Measurements from ENCODE around the gene ARHGAP40.

DNA sequence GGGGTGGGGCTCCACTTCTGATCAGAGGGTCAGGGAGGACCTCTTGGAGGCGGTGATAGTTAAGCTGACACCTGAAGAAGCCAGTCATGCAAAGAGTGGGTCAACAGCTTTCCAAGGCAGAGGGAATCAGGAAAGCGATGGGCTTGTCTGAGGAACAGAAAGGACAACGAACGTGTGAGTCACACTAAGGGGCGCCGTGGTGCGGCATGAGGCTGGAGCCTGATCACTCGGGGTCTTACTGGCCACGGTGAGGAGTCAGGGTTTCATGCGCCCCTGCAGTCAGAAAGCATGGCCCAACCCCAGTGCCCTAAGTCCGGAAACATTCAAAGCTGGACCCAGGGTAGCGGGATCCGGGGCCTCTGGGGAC is 72.1 kb downstream of the ARHGAP40 start:
- TF ChIP-seq, protein P1, sequence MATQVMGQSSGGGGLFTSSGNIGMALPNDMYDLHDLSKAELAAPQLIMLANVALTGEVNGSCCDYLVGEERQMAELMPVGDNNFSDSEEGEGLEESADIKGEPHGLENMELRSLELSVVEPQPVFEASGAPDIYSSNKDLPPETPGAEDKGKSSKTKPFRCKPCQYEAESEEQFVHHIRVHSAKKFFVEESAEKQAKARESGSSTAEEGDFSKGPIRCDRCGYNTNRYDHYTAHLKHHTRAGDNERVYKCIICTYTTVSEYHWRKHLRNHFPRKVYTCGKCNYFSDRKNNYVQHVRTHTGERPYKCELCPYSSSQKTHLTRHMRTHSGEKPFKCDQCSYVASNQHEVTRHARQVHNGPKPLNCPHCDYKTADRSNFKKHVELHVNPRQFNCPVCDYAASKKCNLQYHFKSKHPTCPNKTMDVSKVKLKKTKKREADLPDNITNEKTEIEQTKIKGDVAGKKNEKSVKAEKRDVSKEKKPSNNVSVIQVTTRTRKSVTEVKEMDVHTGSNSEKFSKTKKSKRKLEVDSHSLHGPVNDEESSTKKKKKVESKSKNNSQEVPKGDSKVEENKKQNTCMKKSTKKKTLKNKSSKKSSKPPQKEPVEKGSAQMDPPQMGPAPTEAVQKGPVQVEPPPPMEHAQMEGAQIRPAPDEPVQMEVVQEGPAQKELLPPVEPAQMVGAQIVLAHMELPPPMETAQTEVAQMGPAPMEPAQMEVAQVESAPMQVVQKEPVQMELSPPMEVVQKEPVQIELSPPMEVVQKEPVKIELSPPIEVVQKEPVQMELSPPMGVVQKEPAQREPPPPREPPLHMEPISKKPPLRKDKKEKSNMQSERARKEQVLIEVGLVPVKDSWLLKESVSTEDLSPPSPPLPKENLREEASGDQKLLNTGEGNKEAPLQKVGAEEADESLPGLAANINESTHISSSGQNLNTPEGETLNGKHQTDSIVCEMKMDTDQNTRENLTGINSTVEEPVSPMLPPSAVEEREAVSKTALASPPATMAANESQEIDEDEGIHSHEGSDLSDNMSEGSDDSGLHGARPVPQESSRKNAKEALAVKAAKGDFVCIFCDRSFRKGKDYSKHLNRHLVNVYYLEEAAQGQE (IDR thresholded peaks at IDR 0.05; ENCODE audit: insufficient read depth in 1 of 2, low read depth in 2 of 2, low read length in 2 of 2), result no peak
- TF ChIP-seq POLR2AphosphoS5 (IDR thresholded peaks at IDR 0.05; ENCODE audit: low read depth, low read length), result no peak
